Breast epithelium (tissue), 4 donors: ENCODE data around the gene PIAS3. TPM values are rescaled to one million over a fixed set of nuclear protein-coding genes. Genes with fewer than 3 reads are reported as not detected.

Experiments used
- DNase-seq, 2 donors: peaks; one replicate each; pipeline ENCODE4 v3.0.0-alpha.2; 2019; ENCODE audit warnings: low spot score in 2 of 2
- H3K27ac ChIP-seq, 2 donors: fragments of 200-600 bp; sonication (generic) in 1 of 2; one replicate each; pipeline ENCODE4 v1.5.1; 2016 to 2019; ENCODE audit warnings: mild to moderate bottlenecking in 1 of 2
- H3K27me3 ChIP-seq, 2 donors: fragments of 200-600 bp; sonication (generic) in 1 of 2; one replicate each; pipeline versions ENCODE4 v1.5.1 to v1.6.0; 2017 to 2019; ENCODE audit warnings: control low read depth in 1 of 2, mild to moderate bottlenecking in 1 of 2
- H3K36me3 ChIP-seq: fragments of 200-600 bp; one replicate; pipeline ENCODE4 v1.5.1; 2019
- H3K4me1 ChIP-seq, 2 donors: fragments of 200-600 bp; sonication (generic); one replicate each; pipeline ENCODE4 v1.5.1; 2016 to 2019; ENCODE audit warnings: control low read depth in 1 of 2
- H3K4me3 ChIP-seq, 3 donors: fragments of 200-600 bp; sonication (generic); 1 replicate in 2 of 3; 2 replicates in 1 of 3; pipeline ENCODE4 v1.5.1; 2016 to 2019; ENCODE audit warnings: mild to moderate bottlenecking in 3 of 3, moderate library complexity in 2 of 3
- H3K9me3 ChIP-seq, 2 donors: fragments of 200-600 bp; sonication (generic) in 1 of 2; one replicate each; pipeline ENCODE4 v1.5.1; 2016 to 2019; ENCODE audit warnings: control low read depth in 1 of 2
- CTCF ChIP-seq, 3 donors: fragments of 450-650 bp; IDR thresholded peaks; one replicate each; pipeline ENCODE4 v1.5.1; 2016 to 2017; ENCODE audit warnings: antibody characterized with exemption in 3 of 3, mild to moderate bottlenecking in 3 of 3, moderate library complexity in 3 of 3
- POLR2A ChIP-seq: fragments of 450-650 bp; IDR thresholded peaks from one replicate; pipeline ENCODE4 v1.6.1; 2016; ENCODE audit warnings: antibody characterized with exemption, mild to moderate bottlenecking, moderate library complexity
- POLR2AphosphoS5 ChIP-seq, 3 donors: sonication (generic); formaldehyde crosslinking; IDR thresholded peaks; one replicate each; pipeline ENCODE4 v1.6.1; 2017; ENCODE audit warnings: antibody characterized with exemption in 3 of 3
- intact Hi-C: fragments of 100-400 bp; cut with DNase I; formaldehyde crosslinking; loops from one replicate; pipeline ENCODE4 v1.15.1; 2023; ENCODE audit warnings: low total_unique reads
- total RNA-seq, 3 donors: library from RNA; depleted of rRNA; stranded (reverse); fragments of >200 nt; gene quantifications; one replicate each; pipeline ENCODE4 v1.1.0, GENCODE V29; 2016

Gene PIAS3
- total RNA-seq, 3 donors from 2014 or later = 14.1 to 53.3 (median 31.8) TPM

DNA sequence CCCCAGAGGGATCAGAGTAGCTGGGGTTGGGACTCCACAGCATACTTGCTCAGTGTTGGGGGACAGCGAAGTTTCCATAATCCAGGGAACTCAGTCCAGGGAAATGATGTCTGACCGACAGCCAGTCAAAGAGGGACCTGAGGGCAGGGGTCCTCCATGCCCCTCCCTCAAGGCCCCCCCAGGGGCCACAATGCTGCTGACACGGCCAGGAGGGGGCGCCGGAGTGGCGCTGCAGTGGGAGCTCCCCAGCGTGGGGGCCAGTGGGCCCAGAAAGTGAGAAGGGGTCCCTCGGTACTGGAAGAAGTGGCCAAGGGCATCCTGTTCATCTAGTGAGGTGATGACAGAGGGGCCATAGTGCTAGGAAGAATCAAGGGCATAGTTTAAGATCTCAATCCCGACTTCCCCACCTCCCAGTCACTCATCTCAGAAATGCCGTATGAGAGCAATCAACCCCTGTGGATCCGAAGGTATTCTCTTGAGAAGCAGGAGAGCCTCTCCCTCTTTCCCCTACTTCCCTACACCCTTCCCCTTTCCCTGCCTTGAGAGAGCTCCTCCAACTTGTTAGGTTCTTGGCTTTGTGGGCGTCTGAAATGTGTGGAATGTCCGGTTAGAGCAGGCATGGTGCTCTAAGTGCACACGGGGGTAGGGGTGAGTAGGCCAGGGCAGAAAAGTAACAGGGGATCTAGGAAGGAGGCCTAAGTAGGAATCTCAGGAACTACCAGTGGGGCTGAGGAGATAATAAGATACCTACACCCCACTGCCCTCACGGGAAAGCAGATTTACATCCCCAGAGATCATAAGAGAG is 9.3 kb downstream of the PIAS3 start:
- peak in 1 of 2 donors; percentile 40 for DNase-seq
- intact Hi-C loops = loop anchor here (10.0 kb wide), 1 partner anchor 165 kb away; no protein-coding TSS in a partner anchor
- Histone ChIP-seq H3K4me3 (no peak overlapping the region), H3K27ac (peak overlapping the region; percentile 81 to 84), H3K9me3 (no peaks in the 10 kb centered on the region), H3K27me3 (no peaks in the 10 kb centered on the region), H3K4me1 (no peaks in the 10 kb centered on the region), H3K36me3 (peaks cover 15% of the 10 kb centered on the region)
- no peak for TF ChIP-seq CTCF (IDR thresholded peaks at IDR 0.05)
- TF ChIP-seq POLR2A = no peak
- TF ChIP-seq POLR2AphosphoS5 (IDR thresholded peaks at IDR 0.05) = no peak

- peak overlapping the region; percentile 22 to 25 for H3K27ac ChIP-seq
- H3K9me3 ChIP-seq = no peaks in the 10 kb centered on the region
- intact Hi-C loops = no loop called here
- TF ChIP-seq POLR2A = no peak
- TF ChIP-seq POLR2AphosphoS5 (IDR thresholded peaks at IDR 0.05) = no peak
- no peak for TF ChIP-seq CTCF (IDR thresholded peaks at IDR 0.05)
- peaks cover 15% of the 10 kb centered on the region for H3K36me3 ChIP-seq
- H3K4me1 ChIP-seq = no peaks in the 10 kb centered on the region
- DNase-seq = no peak
- H3K27me3 ChIP-seq = no peaks in the 10 kb centered on the region
- no peak overlapping the region for H3K4me3 ChIP-seq
Observed at GRCh38 chr1:145847827-145848226, 11.1 kb downstream of the PIAS3 start.

- H3K27me3 ChIP-seq = no peaks in the 10 kb centered on the region
- peak overlapping the region; percentile 50 to 68 (median 58) for H3K4me3 ChIP-seq
- no peaks in the 10 kb centered on the region for H3K4me1 ChIP-seq
- peak overlapping the region; percentile 74 to 82 for H3K27ac ChIP-seq
- DNase-seq = no peak
- intact Hi-C loops = no loop called here
- TF ChIP-seq CTCF (IDR thresholded peaks at IDR 0.05) = peak; percentile 59 to 68 (median 66)
- no peak for TF ChIP-seq POLR2A
- H3K36me3 ChIP-seq = peaks cover 26% of the 10 kb centered on the region
- H3K9me3 ChIP-seq = no peaks in the 10 kb centered on the region
Observed at GRCh38 chr1:145846201-145846612, 12.7 kb downstream of the PIAS3 start.

DNA sequence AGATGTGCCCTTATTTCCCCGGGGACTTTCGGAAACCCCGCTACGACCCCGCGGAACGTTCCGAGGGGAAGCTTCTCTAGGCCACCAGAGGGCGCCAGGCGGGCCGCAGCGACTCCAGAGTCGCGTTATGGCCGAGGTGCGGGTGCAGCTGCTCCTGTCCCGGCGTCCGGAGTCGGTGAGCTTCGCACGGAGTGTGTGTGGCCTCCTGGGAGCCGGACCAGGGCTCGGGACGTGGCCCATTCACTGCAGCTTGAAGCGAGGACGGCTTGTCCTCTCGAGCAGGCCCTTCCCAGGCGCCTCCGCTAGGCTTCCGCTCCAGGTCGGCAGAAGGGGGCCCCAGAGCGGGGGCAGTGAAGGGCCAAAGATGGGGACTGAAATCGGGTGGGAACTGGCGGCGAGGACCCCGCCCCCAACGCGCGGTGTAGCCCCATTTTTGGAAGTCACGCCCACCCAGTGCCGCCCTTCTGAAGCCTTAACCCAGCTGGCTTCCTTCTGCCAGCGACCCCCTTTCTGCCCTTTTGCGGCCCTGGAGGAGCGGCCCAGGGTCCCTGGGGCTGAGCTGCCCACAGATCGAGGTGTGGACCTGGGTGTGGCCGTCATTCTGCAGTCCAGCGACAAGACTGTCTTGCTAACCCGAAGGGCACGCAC is 13.2 kb downstream of the PIAS3 start, which contains the start of gene NUDT17:
TSS of gene NUDT17 (plus strand) at position 117 of the 648 bp plus-strand sequence. CDS start at position 128, 11 bp downstream.
- Histone ChIP-seq H3K27me3 (no peaks in the 10 kb centered on the region), H3K27ac (peak within 1 kb of the TSS; percentile 74 to 82), H3K4me1 (no peaks in the 10 kb centered on the region), H3K9me3 (no peaks in the 10 kb centered on the region), H3K4me3 (peak within 1 kb of the TSS; percentile 50 to 68 (median 58)), H3K36me3 (peaks cover 22% of the 10 kb centered on the region)
- TF ChIP-seq POLR2A = no peak
- peak in 2 of 3 donors; percentile 35 to 43 for TF ChIP-seq POLR2AphosphoS5 (IDR thresholded peaks at IDR 0.05)
- TF ChIP-seq CTCF (IDR thresholded peaks at IDR 0.05) = peak; percentile 43 to 91 (median 91)
- intact Hi-C loops = no loop called here
- DNase-seq = peak; percentile 59 to 75

- no peak for TF ChIP-seq CTCF (IDR thresholded peaks at IDR 0.05)
- no peak for TF ChIP-seq POLR2AphosphoS5 (IDR thresholded peaks at IDR 0.05)
- no peak for TF ChIP-seq POLR2A
- Histone ChIP-seq H3K9me3 (no peaks in the 10 kb centered on the region), H3K4me3 (peak overlapping the region; percentile 50 to 68 (median 58)), H3K27ac (peak overlapping the region; percentile 74 to 82), H3K4me1 (no peaks in the 10 kb centered on the region), H3K36me3 (peaks cover 17% of the 10 kb centered on the region), H3K27me3 (no peaks in the 10 kb centered on the region)
- intact Hi-C loops = no loop called here
- no peak for DNase-seq
Observed at GRCh38 chr1:145845144-145845513, 13.8 kb downstream of the PIAS3 start.
